Bone marrow (tissue), 2 donors: ENCODE results near the gene OR52A1.
"Not testable (repeated sequence)": the region's sequence is repeated elsewhere in the genome, so short reads cannot be mapped to it uniquely, and the experiment has no call there.

Source experiments
- DNase-seq, 2 donors: peaks; one replicate each; lab custom pipeline; 2025; lab: John Stamatoyannopoulos, UW

The OR52A1 gene

GRCh38 chr11:5154657-5155056 is at the start of gene OR52A1:
Gene OR52A1, minus strand, starts transcription at chr11:5154757. Its CDS starts 2,388 bp downstream, at chr11:5152369.
- no peak for DNase-seq

GRCh38 chr11:5203366-5203765 is 48.8 kb upstream of the OR52A1 start:
- DNase-seq: no peak

- DNase-seq: no peak
Observed at GRCh38 chr11:5200582-5200981, 46.0 kb upstream of the OR52A1 start, which contains the start of gene OR51V1. Gene OR51V1, minus strand, starts transcription at chr11:5200682. Its CDS starts 0 bp downstream, at chr11:5200682.

GRCh38 chr11:5198285-5198684 is 43.7 kb upstream of the OR52A1 start:
- DNase-seq: no peak

- DNase-seq: no peak
Observed at GRCh38 chr11:5197536-5197935, 43.0 kb upstream of the OR52A1 start.

- DNase-seq: no peak
Observed at GRCh38 chr11:5196731-5197130, 42.2 kb upstream of the OR52A1 start.

GRCh38 chr11:5196067-5196466 is 41.5 kb upstream of the OR52A1 start:
- no peak for DNase-seq

- no peak for DNase-seq
Observed at GRCh38 chr11:5192738-5193137, 38.2 kb upstream of the OR52A1 start.

- no peak for DNase-seq
Observed at GRCh38 chr11:5188201-5188600, 33.6 kb upstream of the OR52A1 start.

GRCh38 chr11:5178046-5178837 is 23.7 kb upstream of the OR52A1 start:
- no peak for DNase-seq

GRCh38 chr11:5174934-5175333 is 20.4 kb upstream of the OR52A1 start:
- DNase-seq: no peak

- DNase-seq: no peak
Observed at GRCh38 chr11:5171856-5172255, 17.3 kb upstream of the OR52A1 start.

- DNase-seq: not testable (repeated sequence)
Observed at GRCh38 chr11:5165898-5166297, 11.3 kb upstream of the OR52A1 start.

- DNase-seq: not testable (repeated sequence)
Observed at GRCh38 chr11:5164807-5165206, 10.2 kb upstream of the OR52A1 start.

GRCh38 chr11:5161045-5161444 is 6.5 kb upstream of the OR52A1 start:
- not testable (repeated sequence) for DNase-seq

- not testable (repeated sequence) for DNase-seq
Observed at GRCh38 chr11:5160217-5160616, 5.7 kb upstream of the OR52A1 start.

GRCh38 chr11:5159806-5160205 is 5.2 kb upstream of the OR52A1 start:
- no peak for DNase-seq

GRCh38 chr11:5153574-5154431 is 754 bp downstream of the OR52A1 start:
- DNase-seq: no peak

GRCh38 chr11:5151713-5152153 is 2.8 kb downstream of the OR52A1 start:
- no peak for DNase-seq

- DNase-seq: not testable (repeated sequence)
Observed at GRCh38 chr11:5144206-5144605, 10.4 kb downstream of the OR52A1 start.

GRCh38 chr11:5137996-5138395 is 16.6 kb downstream of the OR52A1 start, which contains the start of gene OR52A5:
Gene OR52A5, minus strand, starts transcription at chr11:5138356. Its CDS starts 5,714 bp downstream, at chr11:5132642.
- no peak for DNase-seq

GRCh38 chr11:5137014-5137413 is 17.5 kb downstream of the OR52A1 start:
- no peak for DNase-seq

- DNase-seq: no peak
Observed at GRCh38 chr11:5136261-5136660, 18.3 kb downstream of the OR52A1 start.
